Head of caudate nucleus (tissue), 42 donors: Measurements from ENCODE around the gene FA2H.
"Not testable (repeated sequence)": the region's sequence is repeated elsewhere in the genome, so short reads cannot be mapped to it uniquely, and the experiment has no call there.

Source experiments
- DNase-seq, 42 donors: peaks; one replicate each; pipeline versions ENCODE4 v3.0.0 to v3.0.0-alpha.2; 2020 to 2021; ENCODE audit warnings: mixed read lengths in 7 of 42
- intact Hi-C: fragments of 100-400 bp; cut with DNase I; formaldehyde crosslinking; loops from one replicate; pipeline ENCODE4 v1.15.0; 2022

FA2H gene

DNA sequence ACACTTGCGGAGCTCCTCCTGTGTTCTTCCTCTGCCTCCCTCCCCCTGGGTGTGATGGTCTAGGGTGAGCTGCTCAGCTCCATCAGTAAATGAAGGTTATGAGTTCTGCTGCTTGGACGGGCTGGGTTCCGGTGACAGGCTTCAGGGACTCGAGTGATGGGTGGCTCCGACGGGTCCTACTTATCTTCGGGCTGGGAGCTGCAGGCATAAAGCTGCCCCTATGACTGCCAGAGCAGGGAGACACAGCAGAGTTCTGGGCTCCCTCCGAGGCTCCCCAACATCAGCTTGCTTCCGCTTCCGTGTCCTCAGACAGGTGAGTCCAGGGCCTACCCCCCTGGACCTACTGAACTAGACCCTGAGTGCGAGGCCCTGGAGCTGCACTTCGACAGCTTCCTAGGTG lies 62.7 kb downstream of the FA2H start:
- DNase-seq: no peak
- intact Hi-C loops: no loop called here

DNA sequence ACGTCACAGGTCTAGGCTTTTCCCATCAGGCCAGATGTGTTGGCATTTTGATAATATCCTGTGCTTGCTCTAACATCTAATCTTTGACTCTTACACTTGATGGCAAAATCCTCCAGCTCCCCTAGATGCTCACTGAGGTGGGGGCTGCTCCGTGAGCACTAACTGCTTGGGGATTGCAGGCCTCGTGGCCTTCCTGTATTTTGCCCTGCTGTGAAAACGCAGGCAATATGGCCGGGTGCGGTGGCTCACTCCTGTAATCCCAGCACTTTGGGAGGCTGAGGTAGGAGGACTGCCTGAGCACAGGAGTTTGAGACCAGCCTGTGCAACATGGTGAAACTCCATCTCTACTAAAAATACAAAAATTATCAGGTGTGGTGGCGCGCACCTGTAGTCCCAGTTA lies 64.2 kb downstream of the FA2H start:
- DNase-seq: no peak
- intact Hi-C loops: no loop called here

DNA sequence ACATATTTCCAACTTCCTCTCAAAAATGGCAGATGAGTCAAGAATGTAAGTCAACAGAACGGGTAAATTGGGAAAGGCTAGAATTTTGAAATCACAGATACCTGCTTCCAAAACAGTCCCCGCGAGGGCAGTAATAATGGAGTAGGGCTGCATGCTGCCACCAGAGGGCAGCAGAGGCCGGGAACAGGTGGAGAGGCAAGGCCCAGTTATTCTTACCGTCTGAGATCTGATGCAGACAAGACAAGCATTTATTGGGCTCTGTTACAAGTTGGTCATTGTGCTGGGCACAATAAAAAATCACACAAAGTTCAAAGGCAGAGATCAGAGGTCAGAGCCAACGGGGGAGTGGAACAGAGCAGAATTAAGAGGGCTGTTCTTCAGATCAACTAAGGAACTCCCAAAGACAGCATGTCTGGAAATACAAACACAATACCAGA lies 65.2 kb downstream of the FA2H start:
- intact Hi-C loops: loop anchor here (2.0 to 5.0 kb wide), 2 partner anchors 103 to 153 kb away; no protein-coding TSS in a partner anchor
- peak; percentile 67 to 96 (median 92) for DNase-seq

DNA sequence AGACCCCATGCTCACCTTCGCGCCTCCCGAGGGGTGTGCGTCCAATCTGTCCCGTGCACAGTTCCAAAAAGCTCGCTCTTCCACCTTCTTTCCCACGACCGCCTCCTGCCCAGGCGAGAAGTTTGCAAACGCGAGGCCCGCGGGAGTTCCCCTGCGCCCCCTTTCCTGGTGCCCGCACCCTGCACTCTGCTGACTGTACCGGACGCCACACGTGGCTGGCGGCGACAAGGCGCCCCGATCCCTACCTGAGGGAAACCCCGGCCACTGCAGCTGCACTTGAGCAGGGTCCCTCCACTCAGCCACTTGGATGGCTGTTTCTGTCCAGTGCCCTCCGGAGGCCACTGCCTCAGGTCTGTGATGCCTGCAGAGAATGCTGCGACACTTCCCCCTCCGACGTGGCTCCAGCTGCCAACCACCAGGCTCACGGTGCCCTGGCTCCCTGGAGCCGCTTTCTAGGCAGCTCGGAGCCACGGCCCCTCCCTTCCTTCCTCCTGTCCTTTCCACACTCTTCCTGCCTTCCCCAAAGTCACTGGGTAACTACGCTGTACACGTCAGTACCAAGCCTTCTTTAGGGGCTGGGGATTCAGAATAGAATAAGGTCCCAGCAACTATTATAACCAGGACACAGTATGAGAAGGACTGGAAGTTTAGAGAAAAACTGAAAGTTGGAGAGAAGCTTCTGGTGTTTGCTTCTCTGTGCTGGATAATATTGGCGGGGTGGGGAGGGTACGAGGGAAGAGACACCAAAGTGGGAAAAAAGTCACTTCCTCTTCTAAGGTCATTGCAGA lies 74.0 kb downstream of the FA2H start, which contains the start of gene MLKL:
Gene MLKL (minus strand): TSS at position 425 of the 788 bp plus-strand sequence. CDS start 5,105 bp downstream, outside the sequence.
- intact Hi-C loops: no loop called here
- DNase-seq: peak in 12 of 42 donors; percentile 26 to 65 (median 36)

DNA sequence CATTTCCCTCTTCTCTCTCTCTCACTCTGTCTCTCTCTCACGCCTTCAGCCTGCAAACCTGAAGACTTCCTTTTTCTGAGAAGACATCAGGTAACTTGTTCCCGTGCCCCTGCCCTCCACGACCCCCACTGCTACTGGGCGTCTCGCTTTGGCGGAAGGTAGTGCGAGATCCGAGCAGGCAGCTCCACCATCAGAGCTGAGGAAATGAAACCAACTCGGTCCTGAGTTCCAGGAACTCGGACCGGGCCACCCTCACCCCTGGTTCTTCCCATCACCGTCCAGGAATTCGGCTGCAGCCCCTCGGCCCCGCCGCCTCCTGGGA lies 74.5 kb downstream of the FA2H start:
- intact Hi-C loops: no loop called here
- peak in 4 of 42 donors; percentile 18 to 58 (median 21) for DNase-seq

DNA sequence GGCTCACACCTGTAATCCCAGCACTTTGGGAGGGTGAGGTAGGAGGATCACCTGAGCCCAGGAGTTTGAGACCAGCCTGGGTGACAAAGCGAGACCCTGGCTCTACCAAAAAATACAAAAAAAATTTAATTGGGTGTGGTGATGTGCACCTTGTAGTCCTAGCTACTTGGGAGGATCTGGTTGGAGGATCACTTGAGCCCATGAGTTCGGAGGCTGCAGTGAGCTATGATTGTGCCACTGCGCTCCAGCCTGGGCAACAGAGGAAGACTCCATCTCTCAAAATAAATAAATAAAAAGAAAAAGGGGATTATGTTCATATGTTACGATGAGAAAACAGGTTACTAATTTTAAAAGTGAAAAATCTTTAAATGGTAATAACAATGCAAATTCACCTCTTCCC lies 75.0 kb downstream of the FA2H start:
- no peak for DNase-seq
- intact Hi-C loops: no loop called here

DNA sequence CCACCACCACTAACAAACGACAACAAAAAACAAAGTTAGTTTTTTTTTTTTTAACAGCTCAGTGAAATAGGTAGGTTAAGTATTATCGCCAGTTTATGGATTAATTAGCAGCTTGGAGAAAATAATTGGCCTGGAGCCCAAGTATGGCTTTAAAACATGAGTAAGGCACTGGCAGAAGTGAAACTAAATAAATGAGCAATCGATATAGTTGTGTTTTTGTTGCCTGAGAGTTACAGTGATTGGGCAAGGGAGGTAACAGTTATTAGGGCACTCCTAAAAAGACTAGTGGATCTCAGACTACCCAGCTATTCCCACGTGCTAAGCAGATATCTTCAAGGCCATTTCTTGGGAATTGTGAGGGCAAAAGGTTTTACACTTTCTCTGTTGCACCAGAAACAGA lies 76.4 kb downstream of the FA2H start:
- intact Hi-C loops: no loop called here
- no peak for DNase-seq

DNA sequence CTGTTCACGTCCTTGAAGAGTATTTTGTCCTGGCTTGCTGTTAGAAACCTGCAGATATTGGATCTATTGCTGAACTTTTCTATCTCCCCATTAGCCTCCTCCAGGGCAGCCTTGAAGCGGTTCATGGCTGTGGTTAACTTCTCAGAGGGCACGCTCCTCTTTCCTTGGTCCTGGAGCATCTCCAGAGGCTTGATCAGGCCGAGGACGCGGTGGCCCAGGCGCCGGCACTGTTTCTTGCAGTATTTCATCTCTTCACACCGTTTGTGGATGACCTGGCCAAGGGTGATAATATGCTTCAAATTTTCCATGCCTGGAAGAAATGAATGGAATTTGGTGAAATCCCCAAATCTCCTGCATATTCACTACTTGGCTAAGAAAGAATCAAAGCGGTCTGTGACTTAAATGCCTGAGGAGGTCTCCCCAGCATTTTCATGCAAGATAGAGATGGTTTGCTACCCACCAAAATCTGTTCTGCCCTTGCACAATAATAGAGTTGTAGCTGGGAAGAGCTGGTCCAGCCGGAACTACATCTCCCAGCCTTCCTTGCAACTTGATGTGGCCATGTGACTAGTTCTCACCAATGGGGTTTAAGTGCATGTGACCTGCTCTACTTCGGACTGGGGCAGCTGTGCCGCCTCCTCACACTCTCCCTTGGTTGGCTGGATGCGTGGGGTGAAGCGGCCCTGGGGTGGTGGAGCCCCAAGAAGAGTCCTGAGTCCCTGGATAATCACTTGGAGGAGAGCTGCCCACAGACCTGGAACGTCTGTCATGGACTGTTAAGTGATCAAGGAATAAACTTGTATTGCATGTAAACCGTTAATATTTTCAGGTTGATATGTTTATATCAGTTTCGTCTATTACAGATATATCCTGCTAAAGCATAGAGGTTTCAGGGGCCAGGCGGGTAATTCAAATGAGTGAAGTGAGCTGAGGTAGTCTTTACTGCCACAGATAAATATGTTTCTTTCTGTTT lies 78.9 kb downstream of the FA2H start:
- peak; percentile 60 to 97 (median 91) for DNase-seq
- intact Hi-C loops: no loop called here

DNA sequence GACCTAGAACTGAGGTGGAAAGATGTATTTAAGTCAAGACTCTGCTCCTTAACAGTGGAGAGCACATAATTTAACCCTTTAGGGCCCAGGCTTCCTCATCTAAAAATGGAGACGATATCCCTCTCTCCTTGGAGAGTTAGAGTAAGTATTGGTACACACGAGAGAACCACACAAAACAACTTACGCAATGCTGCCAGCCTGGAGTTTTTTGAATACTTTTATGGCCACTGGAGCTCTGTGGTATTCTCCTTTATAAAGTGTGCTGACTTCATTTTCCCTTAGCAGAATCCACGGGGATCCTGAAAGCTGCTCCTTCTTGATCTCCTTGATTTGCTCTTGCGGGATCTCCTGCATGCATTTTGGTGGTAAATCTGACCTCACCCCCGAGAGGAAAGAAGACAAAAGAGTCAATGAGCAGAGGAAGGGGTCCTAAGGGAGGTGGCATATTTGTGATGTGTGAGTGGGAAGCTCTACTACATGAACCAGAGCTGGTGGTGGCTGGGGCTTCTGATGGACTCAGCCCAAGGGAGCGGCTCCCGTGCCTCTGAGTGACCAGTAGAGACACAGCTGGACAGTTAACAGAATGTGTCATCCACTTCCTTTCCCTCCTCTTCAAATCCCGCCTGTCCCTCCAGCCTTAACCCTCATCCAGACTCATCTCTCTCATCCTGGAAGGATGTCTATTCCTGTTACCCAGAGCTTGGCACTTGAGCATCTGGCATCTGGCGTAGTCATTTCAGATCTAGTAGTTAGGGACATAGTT lies 83.3 kb downstream of the FA2H start:
- intact Hi-C loops: no loop called here
- DNase-seq: no peak

DNA sequence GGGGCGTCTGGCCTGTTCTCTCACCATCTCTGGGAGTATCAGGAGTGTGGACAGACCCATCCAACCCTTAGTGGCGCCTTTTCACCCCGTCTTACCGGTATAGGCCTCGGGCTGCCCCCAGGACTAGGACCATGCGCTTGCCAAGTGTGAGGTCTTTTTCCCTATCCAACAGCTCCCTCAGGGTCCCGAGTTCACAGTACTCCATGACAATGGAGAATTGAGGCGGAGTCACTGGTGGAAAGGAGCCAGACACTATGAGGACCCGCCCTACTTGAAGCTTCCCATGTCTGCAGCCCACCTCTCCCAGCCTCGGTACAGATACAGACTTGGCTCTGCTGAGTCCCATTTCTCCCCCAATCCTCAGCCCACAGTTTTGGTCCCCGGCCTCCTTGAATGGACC lies 92.1 kb downstream of the FA2H start:
- intact Hi-C loops: no loop called here
- no peak for DNase-seq

DNA sequence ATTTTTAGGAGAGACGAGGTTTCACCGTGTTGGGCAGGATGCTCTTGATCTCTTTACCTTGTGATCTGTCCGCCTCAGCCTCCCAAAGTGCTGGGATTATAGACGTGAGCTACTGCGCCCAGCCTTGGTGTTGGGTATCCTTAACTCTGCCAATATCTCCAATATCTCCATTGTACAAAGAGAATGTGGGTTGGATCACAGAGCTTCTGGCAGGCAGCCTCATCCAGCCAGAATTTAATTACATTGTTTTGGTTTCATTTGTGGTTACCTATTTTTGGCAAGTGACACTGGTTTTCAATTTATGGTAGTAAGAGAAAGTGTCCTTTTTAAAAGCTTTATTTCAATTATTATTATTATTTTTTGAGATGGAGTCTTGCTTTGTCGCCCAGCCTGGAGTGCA lies 93.9 kb downstream of the FA2H start:
- intact Hi-C loops: no loop called here
- no peak for DNase-seq

DNA sequence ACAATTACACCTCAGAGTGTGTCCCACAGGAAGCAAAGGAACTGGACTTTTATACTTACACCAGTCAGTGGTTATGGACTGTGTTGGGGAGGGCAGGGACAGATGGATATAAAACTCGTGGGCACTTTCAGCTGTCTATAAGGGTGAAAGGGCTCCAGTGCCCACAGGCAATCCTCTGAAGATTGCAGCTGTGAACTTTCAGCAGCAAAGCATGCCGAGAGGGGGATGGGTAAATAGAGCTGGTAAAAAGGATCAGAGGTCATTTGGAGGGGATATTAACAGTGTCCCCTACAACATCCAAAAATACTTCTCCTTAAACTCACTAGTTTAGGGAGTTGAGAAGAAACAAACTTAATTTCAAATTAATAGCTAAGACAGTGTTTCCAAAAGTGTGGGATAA lies 94.6 kb downstream of the FA2H start:
- DNase-seq: no peak
- intact Hi-C loops: no loop called here

DNA sequence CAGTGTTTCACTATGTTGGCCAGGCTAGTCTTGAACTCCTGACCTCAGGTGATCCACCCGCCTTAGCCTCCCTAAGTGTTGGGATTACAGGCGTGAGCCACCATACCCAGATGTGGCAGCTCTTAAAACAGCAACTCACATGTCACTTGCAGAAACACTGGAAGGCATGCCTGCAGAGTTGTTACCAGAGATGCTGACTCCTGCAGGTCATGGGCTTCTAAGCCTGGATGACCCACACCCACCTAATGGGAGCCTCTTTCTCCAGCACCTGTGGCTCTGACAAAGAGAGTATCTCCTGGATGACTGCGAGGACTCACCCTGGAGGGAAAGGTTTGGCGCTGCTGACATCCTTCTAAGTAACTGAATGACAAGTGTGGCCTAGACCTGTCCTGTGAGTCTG lies 96.8 kb downstream of the FA2H start:
- intact Hi-C loops: no loop called here
- DNase-seq: no peak

DNA sequence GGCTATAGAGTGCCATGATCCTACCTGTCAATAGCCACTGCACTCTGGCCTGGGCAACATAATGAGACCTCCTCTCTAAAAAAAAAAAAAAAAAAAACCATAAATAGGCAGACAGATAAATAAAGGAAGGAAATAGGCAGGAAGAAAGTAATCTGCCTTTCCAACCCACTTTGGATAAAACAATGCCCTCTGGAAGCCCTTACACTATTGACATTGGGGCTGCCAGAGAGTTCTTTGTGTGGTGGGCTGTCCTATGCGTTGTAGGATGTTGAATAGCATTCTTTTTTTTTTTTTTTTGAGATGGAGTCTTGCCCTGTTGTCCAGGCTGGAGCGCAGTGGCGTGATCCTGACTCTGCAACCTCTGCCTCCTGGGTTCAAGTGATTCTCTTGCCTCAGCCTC lies 100.7 kb downstream of the FA2H start:
- DNase-seq: no peak
- intact Hi-C loops: no loop called here

DNA sequence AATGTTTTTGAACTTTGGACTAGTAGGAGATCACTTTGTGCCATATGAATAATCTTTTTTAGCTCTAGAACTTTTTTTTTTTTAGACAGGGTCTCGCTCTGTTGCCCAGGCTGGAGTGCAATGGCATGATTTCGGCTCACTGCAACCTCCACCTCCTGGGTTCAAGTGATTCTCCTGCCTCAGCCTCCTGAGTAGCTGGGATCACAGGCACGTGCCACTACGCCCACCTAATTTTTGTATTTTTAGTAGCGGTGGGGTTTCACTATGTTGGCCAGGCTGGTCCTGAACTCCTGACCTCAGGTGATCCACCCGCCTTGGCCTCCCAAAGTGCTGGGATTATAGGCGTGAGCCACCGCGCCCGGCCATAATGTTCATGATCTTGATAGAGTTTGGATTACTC lies 105.7 kb downstream of the FA2H start:
- intact Hi-C loops: not testable (repeated sequence)

DNA sequence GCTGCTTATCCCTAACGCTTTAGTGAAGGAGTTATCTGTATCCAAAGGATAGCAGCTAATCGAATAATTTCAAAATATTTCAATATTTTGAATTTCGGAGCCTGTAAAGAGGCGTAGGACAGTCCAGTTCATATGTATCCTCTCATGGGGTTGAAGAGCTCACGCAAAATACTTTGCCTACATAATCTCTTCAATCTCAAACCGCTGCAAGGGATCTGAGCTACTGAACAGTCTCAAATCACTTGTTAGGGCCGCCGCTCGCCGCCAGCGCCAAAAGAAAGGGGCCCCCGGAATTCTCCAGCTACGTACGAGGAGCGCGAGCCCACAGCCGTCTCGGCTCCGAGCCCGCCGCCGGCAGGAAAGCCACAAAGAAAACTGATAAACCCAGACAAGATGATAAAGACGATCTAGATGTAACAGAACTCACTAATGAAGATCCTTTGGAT lies 107.3 kb downstream of the FA2H start:
- intact Hi-C loops: no loop called here
- peak in 37 of 42 donors; percentile 7 to 67 (median 35) for DNase-seq

More for the DNA sequence above, 105.7 kb downstream of the FA2H start:
- DNase-seq: not testable (repeated sequence)

DNA sequence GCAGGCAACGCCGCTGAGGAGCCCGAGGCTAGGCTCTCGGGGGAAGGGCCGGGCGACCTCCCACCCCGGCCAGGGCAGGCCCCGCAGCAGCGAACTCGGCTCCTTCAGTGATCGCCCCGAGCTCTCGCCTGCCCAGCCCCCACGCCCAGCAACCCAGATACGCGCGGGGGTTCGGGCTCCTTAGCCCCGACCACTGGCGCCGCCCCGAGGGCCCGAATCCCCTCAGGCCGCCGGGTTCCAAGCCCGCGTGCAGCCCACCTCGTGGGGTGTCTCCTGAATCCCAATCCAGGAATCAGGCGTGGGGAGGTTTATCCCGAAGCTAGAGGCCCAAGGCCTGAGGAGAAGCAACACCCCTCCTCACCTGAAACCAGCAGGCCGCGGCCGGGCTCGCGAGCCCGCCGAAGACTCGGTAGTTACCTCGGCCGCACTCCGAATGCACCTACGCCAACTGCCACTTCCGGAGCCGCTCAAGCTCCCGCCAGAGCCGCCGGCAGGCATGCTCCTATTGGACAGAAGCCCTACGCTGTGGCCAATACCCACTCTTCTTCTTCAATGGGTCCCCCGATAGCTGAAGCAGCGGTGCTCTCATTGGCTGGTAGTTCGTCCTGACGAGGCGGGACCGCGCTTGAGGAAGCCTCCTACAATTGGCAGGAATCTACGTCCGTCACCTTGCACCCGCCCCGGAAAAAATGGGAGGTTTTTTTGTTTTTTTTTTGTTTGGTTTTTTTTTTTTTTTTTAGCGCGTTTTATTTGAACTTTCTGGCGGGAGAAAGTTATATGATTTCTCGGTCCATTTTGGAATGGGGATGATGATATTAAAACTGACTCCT lies 108.0 kb downstream of the FA2H start, which contains the start of gene RFWD3:
Gene RFWD3 (minus strand): TSS at position 453 of the 830 bp plus-strand sequence. CDS start 5,428 bp downstream, outside the sequence.
- DNase-seq: peak; percentile 94 to 100 (median 99)
- intact Hi-C loops: no loop called here

DNA sequence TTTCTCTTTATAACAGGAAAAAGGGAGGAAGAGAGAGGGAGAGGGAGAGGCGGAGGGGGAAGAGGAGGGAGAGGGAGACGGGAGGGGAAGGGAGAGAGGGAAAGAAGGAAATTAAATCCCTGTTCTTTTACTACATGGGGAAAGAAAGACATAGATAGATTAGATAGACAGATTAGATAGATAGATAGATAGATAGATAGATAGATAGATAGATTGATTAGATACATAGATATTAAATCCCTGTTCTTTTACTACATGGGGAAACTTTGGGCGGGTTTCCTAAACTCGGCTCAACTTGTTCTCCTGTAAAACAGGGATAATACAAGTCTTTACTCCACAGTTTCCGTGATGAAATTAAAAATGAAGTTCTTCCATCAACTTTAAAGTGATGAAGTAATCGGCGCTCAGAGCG lies 108.6 kb downstream of the FA2H start:
- no peak for DNase-seq
- intact Hi-C loops: no loop called here
